ENCODE measurements around the gene JCHAIN. TPM values are rescaled to one million over a fixed set of nuclear protein-coding genes. Genes with fewer than 3 reads are reported as not detected.

Gene JCHAIN
- total and polyA plus RNA-seq, 2 of the 8 experiments (the other 6 are each of a cell fraction or from before 2014, with no cell fraction given), result not detected

DNA sequence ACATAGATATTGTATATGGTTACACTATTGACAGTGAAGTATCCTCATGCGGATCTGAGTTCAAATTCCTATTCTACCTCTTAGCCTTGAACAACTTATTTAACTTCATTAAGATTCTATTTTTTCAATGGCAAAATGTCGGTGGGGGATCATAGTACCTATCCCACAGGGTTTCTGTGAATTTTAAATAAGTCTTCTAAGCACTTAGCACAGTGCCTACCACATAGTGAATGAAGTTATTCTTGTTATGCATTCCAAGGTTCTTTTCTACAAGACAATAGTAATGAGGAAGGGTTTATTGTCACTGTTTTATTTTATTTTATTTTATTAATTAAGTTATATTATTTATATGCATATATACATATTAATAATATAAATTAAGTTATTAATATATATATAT, 46.5 kb downstream of the JCHAIN start:
- H3K9me3 ChIP-seq (ENCODE audit: insufficient read depth in 2 of 2, low read depth in 1 of 2, low read length in 1 of 2), result no peaks in the 10 kb centered on the region
- WGBS, 2 experiments (ENCODE audit: extremely low coverage in 1 of 2, insufficient coverage in 1 of 2, insufficient read length in 1 of 2, insufficient replicate concordance in 2 of 2, low coverage in 1 of 2, low lambda C conversion rate in 2 of 2, missing lambda C conversion rate in 1 of 2), result 88% methylated on average over 2 of the region's 2 CpGs; no CpG with 5 or more reads in 1 of the 2 experiments
- no peak overlapping the region for H4K5ac ChIP-seq (ENCODE audit: insufficient read length, low read depth, low read length)
- H3K23ac ChIP-seq (ENCODE audit: insufficient read length), result no peak overlapping the region
- H3K27me3 ChIP-seq (replicated peaks in 1 of 4; ENCODE audit: control insufficient read depth in 3 of 4, extremely low read depth in 1 of 4, insufficient read depth in 3 of 4, low read length in 3 of 4), result no peaks in the 10 kb centered on the region
- H3K4me2 ChIP-seq (ENCODE audit: insufficient read depth in 1 of 2, low read depth in 2 of 2, low read length in 2 of 2), result no peak overlapping the region
- H2AK5ac ChIP-seq (ENCODE audit: low read depth, low read length), result no peak overlapping the region
- no peak overlapping the region for H2BK120ac ChIP-seq (replicated peaks; ENCODE audit: low read depth, low read length)
- no peak for FAIRE-seq
- no peak overlapping the region for H3K4me3 ChIP-seq (ENCODE audit: extremely low read depth in 1 of 4, insufficient read depth in 2 of 4, low read depth in 3 of 4, low read length in 4 of 4)
- H3K14ac ChIP-seq (ENCODE audit: insufficient read length), result no peak overlapping the region
- no peak overlapping the region for H3K27ac ChIP-seq (ENCODE audit: low read depth, low read length)
- no peak for DNase-seq (ENCODE audit: low read depth in 1 of 2, low spot score in 2 of 2)
- no peak for TF ChIP-seq RFX5 (IDR thresholded peaks at IDR 0.05; ENCODE audit: borderline replicate concordance, low read depth, low read length)
- TF ChIP-seq SIRT6 (IDR thresholded peaks at IDR 0.05; ENCODE audit: low read length), result no peak
- TF ChIP-seq, protein P1, sequence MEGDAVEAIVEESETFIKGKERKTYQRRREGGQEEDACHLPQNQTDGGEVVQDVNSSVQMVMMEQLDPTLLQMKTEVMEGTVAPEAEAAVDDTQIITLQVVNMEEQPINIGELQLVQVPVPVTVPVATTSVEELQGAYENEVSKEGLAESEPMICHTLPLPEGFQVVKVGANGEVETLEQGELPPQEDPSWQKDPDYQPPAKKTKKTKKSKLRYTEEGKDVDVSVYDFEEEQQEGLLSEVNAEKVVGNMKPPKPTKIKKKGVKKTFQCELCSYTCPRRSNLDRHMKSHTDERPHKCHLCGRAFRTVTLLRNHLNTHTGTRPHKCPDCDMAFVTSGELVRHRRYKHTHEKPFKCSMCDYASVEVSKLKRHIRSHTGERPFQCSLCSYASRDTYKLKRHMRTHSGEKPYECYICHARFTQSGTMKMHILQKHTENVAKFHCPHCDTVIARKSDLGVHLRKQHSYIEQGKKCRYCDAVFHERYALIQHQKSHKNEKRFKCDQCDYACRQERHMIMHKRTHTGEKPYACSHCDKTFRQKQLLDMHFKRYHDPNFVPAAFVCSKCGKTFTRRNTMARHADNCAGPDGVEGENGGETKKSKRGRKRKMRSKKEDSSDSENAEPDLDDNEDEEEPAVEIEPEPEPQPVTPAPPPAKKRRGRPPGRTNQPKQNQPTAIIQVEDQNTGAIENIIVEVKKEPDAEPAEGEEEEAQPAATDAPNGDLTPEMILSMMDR (IDR thresholded peaks at IDR 0.05; ENCODE audit: control extremely low read depth in 1 of 3, insufficient read depth in 1 of 3, low read depth in 1 of 3, low read length in 3 of 3), result no peak
- TF ChIP-seq KDM1A (IDR thresholded peaks at IDR 0.05; ENCODE audit: borderline replicate concordance, low read length), result no peak
- TF ChIP-seq FOSL1 (IDR thresholded peaks at IDR 0.05; ENCODE audit: insufficient read depth, low read depth, low read length), result no peak
- no peak for TF ChIP-seq BACH1 (IDR thresholded peaks at IDR 0.05; ENCODE audit: low read length)
- TF ChIP-seq KDM5A (IDR thresholded peaks at IDR 0.05; ENCODE audit: low read length), result no peak
- TF ChIP-seq CBX8 (IDR thresholded peaks at IDR 0.05; ENCODE audit: borderline replicate concordance, low read depth, low read length), result no peak
- TF ChIP-seq CHD2 (IDR thresholded peaks at IDR 0.05; ENCODE audit: low read length), result no peak
- TF ChIP-seq HDAC6 (IDR thresholded peaks at IDR 0.05; ENCODE audit: low read depth, low read length), result no peak
- TF ChIP-seq JUND (IDR thresholded peaks at IDR 0.05; ENCODE audit: low read length), result no peak
- H4K91ac ChIP-seq (replicated peaks; ENCODE audit: insufficient read length, low read length), result no peak overlapping the region
- H3K9ac ChIP-seq (replicated peaks in 1 of 4; ENCODE audit: extremely low read depth in 1 of 4, low read depth in 3 of 4, low read length in 3 of 4), result no peak overlapping the region
- no peak overlapping the region for H3K56ac ChIP-seq (replicated peaks; ENCODE audit: insufficient read length, low read depth, low read length)
- no peak overlapping the region for H2BK5ac ChIP-seq (ENCODE audit: low read depth, low read length)
- H2BK12ac ChIP-seq (ENCODE audit: low read depth, low read length), result no peak overlapping the region
- H3K18ac ChIP-seq (ENCODE audit: extremely low read depth, low read length), result no peak overlapping the region
- ChIA-PET CTCF (ENCODE audit: partially characterized antibody) (no interaction called here), POLR2A (ENCODE audit: partially characterized antibody) (no interaction called here)
- H4K8ac ChIP-seq (ENCODE audit: extremely low read depth, insufficient read depth, low read length), result no peak overlapping the region
- H3K4me1 ChIP-seq (replicated peaks in 1 of 4; ENCODE audit: control insufficient read depth in 3 of 4, insufficient read depth in 4 of 4, low read length in 3 of 4), result no peaks in the 10 kb centered on the region
- H3K36me3 ChIP-seq (ENCODE audit: control insufficient read depth in 2 of 4, insufficient read depth in 4 of 4, low read length in 3 of 4), result no peaks in the 10 kb centered on the region
- no peak overlapping the region for H2AFZ ChIP-seq (ENCODE audit: low read length)
- no peaks in the 10 kb centered on the region for H3K23me2 ChIP-seq (ENCODE audit: low read depth, low read length)
- no peak overlapping the region for H3K4ac ChIP-seq (replicated peaks; ENCODE audit: insufficient read length, low read depth, low read length)
- no peak overlapping the region for H2BK15ac ChIP-seq (ENCODE audit: low read length)
- no peaks in the 10 kb centered on the region for H4K20me1 ChIP-seq (replicated peaks in 1 of 2; ENCODE audit: control insufficient read depth in 1 of 2, insufficient read depth in 2 of 2, low read length in 2 of 2)
- no peaks in the 10 kb centered on the region for H3K79me2 ChIP-seq (ENCODE audit: control insufficient read depth in 1 of 2, insufficient read depth in 2 of 2, low read length in 2 of 2)
- no peaks in the 10 kb centered on the region for H3K79me1 ChIP-seq (ENCODE audit: low read depth, low read length)
- H2BK20ac ChIP-seq (ENCODE audit: low read length), result no peak overlapping the region

All from H1 (cell line).